CD4-positive, alpha-beta T cell (primary cell): ENCODE measurements around the gene LRRC25. TPM values are rescaled to one million over a fixed set of nuclear protein-coding genes. Genes with fewer than 3 reads are reported as not detected.

Source experiments
- ATAC-seq: fragments of 200-7000 bp; cut with Tn5 transposase; one replicate; pipeline ENCODE4 v1.10.0; 2022; ENCODE audit warnings: mild to moderate bottlenecking; ENCODE audit not compliant: poor library complexity
- CTCF ChIA-PET: fragments of 350-600 bp; sonication (Branson Sonifier 250); formaldehyde crosslinking; loops from one replicate; lab custom pipeline; 2021; ENCODE audit warnings: antibody characterized with exemption, inconsistent platforms; lab: Charles Lee
- POLR2A ChIA-PET: fragments of 350-600 bp; sonication (Branson Sonifier 250); formaldehyde crosslinking; loops from one replicate; lab custom pipeline; 2021; ENCODE audit warnings: antibody characterized with exemption, inconsistent platforms; lab: Charles Lee
- DNase-seq, 14 experiments: peaks; one replicate each; pipeline ENCODE4 v3.0.0-alpha.2; 2013 to 2020; ENCODE audit warnings: mixed read lengths in 2 of 14
- H3K27ac ChIP-seq, 2 donors: one replicate each; pipeline versions ENCODE4 v1.5.1 to v1.7.0; 2013; ENCODE audit warnings: low read length in 2 of 2, low read depth in 1 of 2, mild to moderate bottlenecking in 1 of 2
- H3K27me3 ChIP-seq, 2 experiments: 1 replicate in 1 of 2; 2 replicates in 1 of 2; pipeline versions ENCODE4 v1.6.1 to v1.7.0; 2013; ENCODE audit warnings: low read length in 2 of 2, control low read depth in 1 of 2, mild to moderate bottlenecking in 1 of 2, moderate library complexity in 1 of 2; ENCODE audit not compliant: insufficient read depth in 2 of 2, control insufficient read depth in 1 of 2
- H3K36me3 ChIP-seq: one replicate; pipeline ENCODE4 v1.6.1; 2013; ENCODE audit warnings: low read length, control low read depth; ENCODE audit not compliant: insufficient read depth
- H3K4me1 ChIP-seq: one replicate; pipeline ENCODE4 v1.6.1; 2013; ENCODE audit warnings: low read length, control low read depth; ENCODE audit not compliant: insufficient read depth
- H3K4me3 ChIP-seq: one replicate; pipeline ENCODE4 v1.5.1; 2013; ENCODE audit warnings: mild to moderate bottlenecking, low read length, moderate library complexity
- H3K9me3 ChIP-seq, 2 experiments: 1 replicate in 1 of 2; 2 replicates in 1 of 2; pipeline versions ENCODE4 v1.6.1 to v1.7.0; 2013; ENCODE audit warnings: low read length in 2 of 2, mild to moderate bottlenecking in 2 of 2, control low read depth in 1 of 2, moderate library complexity in 1 of 2; ENCODE audit not compliant: control insufficient read depth in 1 of 2, insufficient read depth in 1 of 2
- H3K27ac Mint-ChIP-seq: one replicate; pipeline ENCODE4 v1.8.0; 2020; ENCODE audit warnings: mixed read lengths
- H3K27me3 Mint-ChIP-seq: one replicate; pipeline ENCODE4 v1.8.0; 2021; ENCODE audit warnings: mixed read lengths
- H3K36me3 Mint-ChIP-seq: one replicate; pipeline ENCODE4 v1.8.0; 2021; ENCODE audit warnings: low read depth, mixed read lengths
- H3K4me1 Mint-ChIP-seq: one replicate; pipeline ENCODE4 v1.8.0; 2021; ENCODE audit warnings: low read depth, mixed read lengths
- H3K4me3 Mint-ChIP-seq: one replicate; pipeline ENCODE4 v1.8.0; 2020; ENCODE audit warnings: mild to moderate bottlenecking, mixed read lengths
- H3K9me3 Mint-ChIP-seq: one replicate; pipeline ENCODE4 v1.8.0; 2020; ENCODE audit warnings: mixed read lengths
- intact Hi-C, 2 experiments: fragments of 100-400 bp; cut with DNase I in 1 of 2; cut with micrococcal nuclease in 1 of 2; formaldehyde crosslinking; loops; one replicate each; pipeline versions ENCODE4 v1.15.1 to v1.9.0; 2023 to 2025; cut with DNase I, micrococcal nuclease
- total RNA-seq, 174 experiments: library from RNA in 2 of 174; stranded (reverse) in 2 of 174; gene quantifications; one replicate each; pipeline ENCODE4 v1.2.3 and lab custom pipeline; 2021 to 2026
- TF ChIP-seq, protein P1 (sequence below): fragments of 200-600 bp; IDR thresholded peaks from one replicate; pipeline ENCODE4 v1.8.0; 2022; ENCODE audit warnings: antibody characterized with exemption, mild to moderate bottlenecking

Gene LRRC25
- total RNA-seq, 2 experiments from 2014 or later: 0.82 to 0.92 TPM

DNA sequence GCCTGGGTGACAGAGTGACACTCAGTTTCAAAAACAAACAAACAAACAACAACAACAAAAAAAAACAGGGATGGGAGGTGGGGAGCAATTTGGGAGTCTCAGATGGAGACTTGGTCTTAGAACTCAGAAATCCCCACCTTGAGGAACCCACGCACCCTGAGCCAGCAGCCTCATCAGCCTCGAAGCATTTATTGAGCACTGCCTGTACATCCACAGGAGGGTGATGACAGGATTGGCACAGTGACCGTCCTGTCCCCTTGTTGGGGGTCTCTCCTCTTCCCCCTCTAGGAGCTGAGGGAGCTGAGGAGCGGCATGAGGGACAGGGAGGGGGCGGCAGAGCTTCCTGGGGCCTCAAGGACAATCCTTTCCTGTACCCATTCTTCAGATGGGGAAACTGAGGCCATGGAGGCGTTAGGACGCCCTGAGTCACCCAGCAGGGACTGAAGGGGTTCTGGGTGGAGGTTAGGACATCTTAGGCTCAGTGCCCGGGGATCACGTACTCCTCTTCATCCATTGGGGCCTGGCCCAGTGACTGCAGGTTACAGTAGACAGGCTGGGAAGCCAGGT lies 5.8 kb downstream of the LRRC25 start:
- Histone ChIP-seq H3K27ac (no peak overlapping the region), H3K9me3 (peaks cover 0 to 7% of the 10 kb centered on the region in 2 experiments), H3K4me1 (peaks cover 14% of the 10 kb centered on the region), H3K4me3 (no peak overlapping the region), H3K36me3 (no peaks in the 10 kb centered on the region), H3K27me3 (peaks cover 20 to 36% of the 10 kb centered on the region in 2 experiments)
- intact Hi-C loops: no loop called here
- CTCF ChIA-PET: no interaction called here
- H3K4me3 Mint-ChIP-seq: no peak overlapping the region
- no peaks in the 10 kb centered on the region for H3K9me3 Mint-ChIP-seq
- peaks cover 12% of the 10 kb centered on the region for H3K4me1 Mint-ChIP-seq
- POLR2A ChIA-PET: no interaction called here
- ATAC-seq: no peak
- H3K27ac Mint-ChIP-seq: no peak overlapping the region
- TF ChIP-seq, protein P1, sequence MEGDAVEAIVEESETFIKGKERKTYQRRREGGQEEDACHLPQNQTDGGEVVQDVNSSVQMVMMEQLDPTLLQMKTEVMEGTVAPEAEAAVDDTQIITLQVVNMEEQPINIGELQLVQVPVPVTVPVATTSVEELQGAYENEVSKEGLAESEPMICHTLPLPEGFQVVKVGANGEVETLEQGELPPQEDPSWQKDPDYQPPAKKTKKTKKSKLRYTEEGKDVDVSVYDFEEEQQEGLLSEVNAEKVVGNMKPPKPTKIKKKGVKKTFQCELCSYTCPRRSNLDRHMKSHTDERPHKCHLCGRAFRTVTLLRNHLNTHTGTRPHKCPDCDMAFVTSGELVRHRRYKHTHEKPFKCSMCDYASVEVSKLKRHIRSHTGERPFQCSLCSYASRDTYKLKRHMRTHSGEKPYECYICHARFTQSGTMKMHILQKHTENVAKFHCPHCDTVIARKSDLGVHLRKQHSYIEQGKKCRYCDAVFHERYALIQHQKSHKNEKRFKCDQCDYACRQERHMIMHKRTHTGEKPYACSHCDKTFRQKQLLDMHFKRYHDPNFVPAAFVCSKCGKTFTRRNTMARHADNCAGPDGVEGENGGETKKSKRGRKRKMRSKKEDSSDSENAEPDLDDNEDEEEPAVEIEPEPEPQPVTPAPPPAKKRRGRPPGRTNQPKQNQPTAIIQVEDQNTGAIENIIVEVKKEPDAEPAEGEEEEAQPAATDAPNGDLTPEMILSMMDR: no peak
- DNase-seq: no peak
- H3K27me3 Mint-ChIP-seq: peaks cover 51% of the 10 kb centered on the region
- no peaks in the 10 kb centered on the region for H3K36me3 Mint-ChIP-seq

DNA sequence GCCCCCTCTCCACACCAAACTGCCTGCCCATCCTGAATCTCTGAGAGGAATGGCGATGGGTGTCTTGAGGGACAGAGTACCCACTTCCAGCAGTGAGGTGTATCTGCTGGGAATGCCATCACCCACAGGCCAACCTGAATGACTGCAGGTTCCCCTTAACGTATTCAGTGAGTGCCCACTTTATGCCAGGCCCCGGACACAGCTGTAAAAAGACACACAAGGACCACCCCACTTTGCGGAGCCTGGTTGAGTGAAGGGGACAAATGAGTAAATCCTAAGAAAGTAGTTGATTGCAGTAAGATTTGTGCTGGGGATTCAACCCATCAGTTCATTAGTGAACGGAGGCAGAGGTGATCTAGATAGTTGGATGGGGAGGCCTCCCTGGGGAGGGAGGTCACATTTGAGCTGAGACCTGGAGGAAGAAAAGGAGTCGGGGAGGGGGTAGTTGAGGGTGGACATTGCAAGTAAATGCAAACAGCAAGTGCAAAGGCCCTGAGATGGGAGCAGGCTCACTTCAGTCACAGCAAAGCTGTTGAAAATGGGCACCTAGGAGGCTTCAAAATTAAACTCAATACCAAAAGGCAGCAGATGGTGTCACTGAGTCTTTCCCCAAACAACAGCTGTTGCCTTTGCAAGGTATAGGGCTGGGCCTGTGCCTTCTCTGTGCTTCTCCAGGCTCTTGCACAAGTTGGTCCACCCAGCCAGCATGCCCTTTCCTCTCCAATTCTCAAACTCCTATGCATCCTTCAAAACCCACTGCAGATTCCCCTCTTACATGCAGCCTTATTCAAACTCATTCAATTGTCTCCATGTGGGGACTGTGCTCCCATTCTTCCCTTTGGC lies 7.1 kb downstream of the LRRC25 start:
- Mint-ChIP-seq H3K27ac (no peak overlapping the region), H3K9me3 (no peaks in the 10 kb centered on the region), H3K4me3 (peak overlapping the region; percentile 34), H3K4me1 (peaks cover 12% of the 10 kb centered on the region), H3K36me3 (no peaks in the 10 kb centered on the region), H3K27me3 (peaks cover 62% of the 10 kb centered on the region)
- DNase-seq: no peak
- CTCF ChIA-PET: interaction anchor here (4.0 kb wide), 1 partner anchor 22 kb away, joined by 53 read pairs; no protein-coding TSS in a partner anchor
- H3K4me1 ChIP-seq: peaks cover 14% of the 10 kb centered on the region
- no peak for ATAC-seq
- H3K27me3 ChIP-seq: peaks cover 33 to 38% of the 10 kb centered on the region in 2 experiments
- TF ChIP-seq, protein P1: no peak
- intact Hi-C loops: no loop called here
- H3K36me3 ChIP-seq: no peaks in the 10 kb centered on the region
- H3K4me3 ChIP-seq: no peak overlapping the region
- H3K27ac ChIP-seq: no peak overlapping the region
- no peaks in the 10 kb centered on the region for H3K9me3 ChIP-seq
- POLR2A ChIA-PET: interaction anchor here (2.4 kb wide), 1 partner anchor 109 kb away, joined by 12 read pairs; the partner anchor contains the start of gene JUND

DNA sequence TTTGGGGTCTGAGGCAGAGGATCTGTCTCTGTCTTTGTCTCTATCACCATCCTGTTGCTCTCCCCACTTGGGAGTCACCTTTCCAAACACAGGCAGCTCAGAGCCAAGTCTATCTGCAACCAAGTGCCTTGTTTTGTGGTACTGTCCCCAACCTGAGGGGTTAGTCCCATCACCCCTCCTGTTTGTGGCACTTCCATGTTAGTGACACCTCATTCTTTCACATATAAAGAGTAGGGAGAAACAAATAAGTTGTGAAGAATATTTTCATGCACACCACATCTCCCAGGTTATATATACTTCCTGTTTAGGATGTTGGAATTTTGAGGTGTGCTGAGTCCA lies 7.7 kb downstream of the LRRC25 start:
- Histone ChIP-seq H3K9me3 (no peaks in the 10 kb centered on the region), H3K36me3 (no peaks in the 10 kb centered on the region), H3K27me3 (peaks cover 39 to 43% of the 10 kb centered on the region in 2 experiments), H3K4me1 (peaks cover 14% of the 10 kb centered on the region), H3K4me3 (no peak overlapping the region), H3K27ac (no peak overlapping the region)
- H3K4me3 Mint-ChIP-seq: peak overlapping the region; percentile 45
- intact Hi-C loops: no loop called here
- ChIA-PET CTCF (interaction anchor here (1.3 to 4.0 kb wide), 3 partner anchors 22 to 110 kb away, joined by 3 to 53 read pairs (median 13); no protein-coding TSS in a partner anchor), POLR2A (interaction anchor here (2.1 to 2.4 kb wide), 2 partner anchors 109 to 111 kb away, joined by 12 to 13 read pairs; partner anchors contain the start of gene JUND)
- H3K27me3 Mint-ChIP-seq: peaks cover 68% of the 10 kb centered on the region
- H3K36me3 Mint-ChIP-seq: no peaks in the 10 kb centered on the region
- H3K4me1 Mint-ChIP-seq: peaks cover 12% of the 10 kb centered on the region
- H3K27ac Mint-ChIP-seq: no peak overlapping the region
- no peak for ATAC-seq
- TF ChIP-seq, protein P1: no peak
- no peaks in the 10 kb centered on the region for H3K9me3 Mint-ChIP-seq
- DNase-seq: no peak
